ENCODE data around the gene PADI3. TPM values are rescaled to one million over a fixed set of nuclear protein-coding genes. Genes with fewer than 3 reads are reported as not detected.

Gene PADI3
- total and polyA plus RNA-seq, 9 donors, result 0.05 TPM; not detected in 8

DNA sequence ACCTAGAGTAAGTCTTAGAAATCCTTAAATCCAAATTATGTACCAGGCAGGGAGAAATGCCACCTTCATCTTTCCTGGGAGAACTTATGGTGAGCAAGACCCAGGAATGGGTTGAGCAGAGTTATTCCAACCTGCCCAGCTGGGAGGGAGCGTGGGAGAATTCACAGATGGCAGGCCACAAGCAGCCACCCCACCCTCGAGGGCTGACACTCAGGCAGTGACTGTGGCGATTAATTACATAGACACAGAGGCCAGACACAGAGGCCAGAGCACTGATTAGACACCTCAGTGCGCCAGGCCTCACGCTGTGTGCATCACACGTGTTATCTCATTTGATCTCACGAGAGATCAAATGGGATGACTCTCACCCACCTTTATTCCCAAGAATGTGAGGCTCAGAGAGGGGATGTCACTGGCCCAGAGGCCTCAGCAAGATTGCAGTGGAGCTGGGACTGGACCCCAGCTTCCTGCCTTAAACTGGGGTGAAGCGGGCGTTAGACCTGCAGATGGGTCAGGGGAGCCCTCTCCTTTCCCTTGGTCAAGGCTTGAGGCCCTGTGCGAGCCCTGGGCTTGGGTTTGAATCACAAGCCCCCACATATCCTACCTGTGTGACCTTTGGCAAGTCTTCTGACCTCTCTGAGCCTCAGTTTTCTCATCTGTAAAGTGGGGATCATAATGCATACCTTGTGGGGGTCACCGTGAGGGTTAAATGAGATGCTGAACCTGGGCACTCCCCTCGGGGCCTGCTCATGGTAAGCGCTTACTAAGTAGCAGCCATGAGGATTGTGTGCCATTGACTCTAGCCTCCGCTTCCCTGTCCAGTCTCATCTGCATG is 30.3 kb downstream of the PADI3 start:
- no peak for DNase-seq
- WGBS (ENCODE audit: insufficient coverage), result 67% methylated on average over 11 of the region's 14 CpGs
- no peaks in the 10 kb centered on the region for H3K36me3 ChIP-seq (ENCODE audit: control insufficient read depth, insufficient read depth, low read length)
- H3K4me3 ChIP-seq (ENCODE audit: low read length), result no peak overlapping the region
- peaks cover 4% of the 10 kb centered on the region for H3K27me3 ChIP-seq (ENCODE audit: control insufficient read depth, insufficient read depth, low read length)
- H3K9me3 ChIP-seq (replicated peaks; ENCODE audit: control insufficient read depth, low read depth, low read length), result no peaks in the 10 kb centered on the region
- H3K27ac ChIP-seq (ENCODE audit: low read length), result no peak overlapping the region
- H3K4me1 ChIP-seq (ENCODE audit: control insufficient read depth, insufficient read depth, low read length), result no peaks in the 10 kb centered on the region

DNA sequence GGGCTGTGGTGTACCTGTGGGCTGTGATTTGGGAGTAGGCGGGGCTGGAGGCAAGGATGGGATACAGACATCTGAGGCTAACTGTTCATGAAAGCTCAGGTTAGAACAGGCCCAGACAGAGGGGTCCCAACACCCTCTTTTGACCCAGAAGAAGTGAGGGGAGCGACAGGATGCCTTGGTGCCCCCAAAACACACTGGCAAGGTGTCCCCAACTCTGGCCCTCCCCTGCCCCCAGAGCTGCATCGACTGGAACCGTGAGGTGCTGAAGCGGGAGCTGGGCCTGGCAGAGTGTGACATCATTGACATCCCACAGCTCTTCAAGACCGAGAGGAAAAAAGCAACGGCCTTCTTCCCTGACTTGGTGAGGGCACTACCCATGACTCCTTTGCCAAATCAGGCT is 31.5 kb downstream of the PADI3 start:
- no peaks in the 10 kb centered on the region for H3K9me3 ChIP-seq (replicated peaks; ENCODE audit: control insufficient read depth, low read depth, low read length)
- H3K27me3 ChIP-seq (ENCODE audit: control insufficient read depth, insufficient read depth, low read length), result peaks cover 6% of the 10 kb centered on the region
- no peak overlapping the region for H3K27ac ChIP-seq (ENCODE audit: low read length)
- H3K36me3 ChIP-seq (ENCODE audit: control insufficient read depth, insufficient read depth, low read length), result no peaks in the 10 kb centered on the region
- no peak overlapping the region for H3K4me3 ChIP-seq (ENCODE audit: low read length)
- 100% methylated on average over 3 of the region's 7 CpGs for WGBS (ENCODE audit: insufficient coverage)
- no peak for DNase-seq
- no peaks in the 10 kb centered on the region for H3K4me1 ChIP-seq (ENCODE audit: control insufficient read depth, insufficient read depth, low read length)

DNA sequence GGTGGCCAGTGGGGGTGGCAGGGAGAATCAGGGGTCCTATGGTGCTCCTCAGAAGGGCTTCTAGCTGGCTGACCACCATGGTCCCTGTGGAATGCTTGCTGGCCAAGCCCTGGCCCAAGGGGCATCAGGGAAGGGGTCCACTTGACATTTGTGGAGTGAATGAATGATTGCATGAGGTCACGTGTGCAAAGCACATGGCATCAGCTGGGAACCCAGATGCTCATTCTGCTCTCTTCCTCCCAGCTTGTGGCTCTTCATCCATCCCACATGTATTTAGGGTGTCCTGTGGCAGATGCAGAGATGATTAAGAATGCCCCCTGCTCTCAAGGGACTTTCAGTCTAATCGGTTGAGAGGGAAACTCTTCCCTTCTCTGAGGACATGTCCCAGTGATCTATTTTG is 32.0 kb downstream of the PADI3 start:
- Histone ChIP-seq H3K27me3 (ENCODE audit: control insufficient read depth, insufficient read depth, low read length) (peaks cover 6% of the 10 kb centered on the region), H3K27ac (ENCODE audit: low read length) (no peak overlapping the region), H3K4me3 (ENCODE audit: low read length) (no peak overlapping the region), H3K9me3 (replicated peaks; ENCODE audit: control insufficient read depth, low read depth, low read length) (no peaks in the 10 kb centered on the region), H3K4me1 (ENCODE audit: control insufficient read depth, insufficient read depth, low read length) (no peaks in the 10 kb centered on the region), H3K36me3 (ENCODE audit: control insufficient read depth, insufficient read depth, low read length) (no peaks in the 10 kb centered on the region)
- 60% methylated on average over 1 of the region's 2 CpGs for WGBS (ENCODE audit: insufficient coverage)
- no peak for DNase-seq

DNA sequence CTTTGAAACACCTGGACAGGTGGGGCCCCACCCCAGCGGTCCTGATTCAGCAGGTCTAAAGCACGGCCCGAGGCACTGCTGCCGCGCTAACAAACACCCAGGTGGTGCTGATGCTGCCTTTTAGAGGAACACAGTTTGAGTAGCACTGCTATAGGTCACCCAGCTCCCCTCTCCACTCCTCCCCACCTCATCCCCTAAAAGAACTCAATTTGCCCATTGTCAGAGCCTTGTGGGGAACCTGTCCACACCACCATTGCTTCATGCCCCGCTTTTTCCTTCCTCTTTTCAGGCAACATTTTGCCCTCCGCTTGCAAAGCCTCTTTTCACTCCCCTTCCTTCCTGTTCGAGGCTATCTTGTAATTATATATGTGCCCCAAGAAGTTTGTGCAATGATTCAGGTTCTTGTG is 32.9 kb downstream of the PADI3 start:
- 60% methylated on average over 5 of the region's 8 CpGs for WGBS (ENCODE audit: insufficient coverage)
- DNase-seq, result peak; percentile 10
- Histone ChIP-seq H3K27me3 (ENCODE audit: control insufficient read depth, insufficient read depth, low read length) (peaks cover 9% of the 10 kb centered on the region), H3K27ac (ENCODE audit: low read length) (no peak overlapping the region), H3K4me3 (ENCODE audit: low read length) (no peak overlapping the region), H3K36me3 (ENCODE audit: control insufficient read depth, insufficient read depth, low read length) (no peaks in the 10 kb centered on the region), H3K4me1 (ENCODE audit: control insufficient read depth, insufficient read depth, low read length) (no peaks in the 10 kb centered on the region), H3K9me3 (replicated peaks; ENCODE audit: control insufficient read depth, low read depth, low read length) (no peaks in the 10 kb centered on the region)

DNA sequence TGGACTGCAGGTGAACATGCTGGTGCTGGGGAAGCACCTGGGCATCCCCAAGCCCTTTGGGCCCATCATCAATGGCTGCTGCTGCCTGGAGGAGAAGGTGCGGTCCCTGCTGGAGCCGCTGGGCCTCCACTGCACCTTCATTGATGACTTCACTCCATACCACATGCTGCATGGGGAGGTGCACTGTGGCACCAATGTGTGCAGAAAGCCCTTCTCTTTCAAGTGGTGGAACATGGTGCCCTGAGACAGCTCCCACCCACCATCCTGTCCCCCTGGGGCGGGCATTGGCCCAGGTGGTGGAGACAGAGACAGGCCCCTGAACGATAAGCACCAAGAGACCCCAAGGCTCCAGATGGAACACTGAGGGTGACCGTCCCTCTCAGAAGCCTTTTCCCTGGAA is 33.9 kb downstream of the PADI3 start:
- no peak overlapping the region for H3K4me3 ChIP-seq (ENCODE audit: low read length)
- no peaks in the 10 kb centered on the region for H3K9me3 ChIP-seq (replicated peaks; ENCODE audit: control insufficient read depth, low read depth, low read length)
- no peaks in the 10 kb centered on the region for H3K4me1 ChIP-seq (ENCODE audit: control insufficient read depth, insufficient read depth, low read length)
- peaks cover 9% of the 10 kb centered on the region for H3K27me3 ChIP-seq (ENCODE audit: control insufficient read depth, insufficient read depth, low read length)
- 89% methylated on average over 4 of the region's 5 CpGs for whole genome bisulfite sequencing (ENCODE audit: insufficient coverage)
- H3K27ac ChIP-seq (ENCODE audit: low read length), result no peak overlapping the region
- DNase-seq, result no peak
- H3K36me3 ChIP-seq (ENCODE audit: control insufficient read depth, insufficient read depth, low read length), result no peaks in the 10 kb centered on the region

DNA sequence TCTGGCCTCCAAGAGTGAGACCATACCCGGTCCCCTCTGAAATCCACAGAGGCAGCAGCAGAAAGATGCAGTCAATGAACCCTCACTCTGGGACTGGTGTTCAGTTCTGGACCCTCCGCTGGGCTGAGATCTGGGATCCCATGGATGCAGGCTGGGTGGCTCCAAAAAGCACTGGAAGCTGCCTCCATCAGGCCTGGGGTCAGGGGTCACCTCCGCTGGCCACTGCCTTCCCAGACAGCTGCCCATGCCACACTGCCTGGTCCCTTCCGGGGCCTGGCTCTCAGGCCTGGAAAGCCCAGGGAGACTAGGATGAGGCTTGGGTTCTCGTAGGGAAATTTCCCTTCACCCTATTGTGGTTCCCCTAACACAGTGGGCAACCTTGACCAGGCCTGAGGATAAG is 37.7 kb downstream of the PADI3 start:
- H3K4me1 ChIP-seq (ENCODE audit: control insufficient read depth, insufficient read depth, low read length), result no peaks in the 10 kb centered on the region
- H3K9me3 ChIP-seq (replicated peaks; ENCODE audit: control insufficient read depth, low read depth, low read length), result no peaks in the 10 kb centered on the region
- no peak overlapping the region for H3K4me3 ChIP-seq (ENCODE audit: low read length)
- H3K27ac ChIP-seq (ENCODE audit: low read length), result no peak overlapping the region
- no peaks in the 10 kb centered on the region for H3K36me3 ChIP-seq (ENCODE audit: control insufficient read depth, insufficient read depth, low read length)
- peaks cover 9% of the 10 kb centered on the region for H3K27me3 ChIP-seq (ENCODE audit: control insufficient read depth, insufficient read depth, low read length)
- no peak for DNase-seq
- 94% methylated on average over 3 of the region's 5 CpGs for WGBS (ENCODE audit: insufficient coverage)

DNA sequence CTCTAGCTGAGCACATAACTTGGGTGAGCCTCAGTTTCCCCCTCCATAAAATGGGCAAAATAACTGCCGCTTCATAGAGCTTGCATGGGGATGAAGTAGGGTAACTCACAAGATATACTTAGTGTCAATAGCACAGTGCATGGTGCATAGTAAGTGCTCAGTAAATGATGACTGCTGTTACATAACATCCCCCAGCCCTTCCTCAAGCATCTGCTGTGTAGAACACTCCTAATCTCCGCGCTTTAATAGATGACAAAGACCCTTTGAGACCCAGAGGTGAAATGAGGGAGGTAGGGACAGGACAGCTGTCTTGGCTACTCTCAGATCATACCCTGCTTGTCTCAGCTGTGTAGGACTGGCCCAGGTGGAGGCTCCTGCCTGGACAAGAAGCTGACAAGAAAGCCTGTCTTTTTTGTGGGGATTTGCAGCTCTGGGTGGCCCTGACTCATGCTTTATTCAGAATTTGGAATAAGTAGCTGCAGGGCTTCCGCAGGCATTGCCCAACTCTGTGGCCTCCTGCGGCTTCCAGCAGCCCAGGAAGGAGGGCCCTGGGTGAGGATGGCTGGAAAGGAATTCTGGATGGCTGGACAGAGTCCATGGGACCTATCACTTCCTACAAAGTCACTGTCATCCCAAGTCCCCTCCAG is 38.4 kb downstream of the PADI3 start:
- WGBS (ENCODE audit: insufficient coverage), result 100% methylated on average over 2 of the region's 5 CpGs
- H3K27me3 ChIP-seq (ENCODE audit: control insufficient read depth, insufficient read depth, low read length), result peaks cover 9% of the 10 kb centered on the region

DNA sequence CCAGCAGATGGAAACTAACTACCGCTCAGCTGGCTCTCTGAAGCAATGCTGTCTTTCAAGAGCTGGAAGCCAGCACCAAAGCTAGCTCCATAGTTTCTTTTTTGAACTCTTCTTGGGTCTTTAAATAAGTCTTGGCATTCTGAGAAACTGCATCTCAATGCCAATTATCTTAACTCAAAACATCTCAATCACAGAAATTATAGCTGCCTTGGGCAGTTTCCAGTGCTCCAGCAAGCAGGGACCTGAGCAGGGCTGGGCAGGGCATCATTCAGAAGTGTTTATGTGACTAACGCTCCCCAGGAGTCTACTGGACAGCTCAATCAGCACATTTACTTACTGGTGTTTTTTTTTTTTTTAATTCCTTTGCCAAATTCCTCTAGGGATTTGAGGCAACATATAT is 40.8 kb downstream of the PADI3 start:
- no CpG with 5 or more reads among the region's 2 CpGs for WGBS (ENCODE audit: insufficient coverage)

More for the DNA sequence above, 38.4 kb downstream of the PADI3 start:
- H3K4me3 ChIP-seq (ENCODE audit: low read length), result no peak overlapping the region
- no peaks in the 10 kb centered on the region for H3K9me3 ChIP-seq (replicated peaks; ENCODE audit: control insufficient read depth, low read depth, low read length)
- no peaks in the 10 kb centered on the region for H3K4me1 ChIP-seq (ENCODE audit: control insufficient read depth, insufficient read depth, low read length)
- no peak for DNase-seq
- no peak overlapping the region for H3K27ac ChIP-seq (ENCODE audit: low read length)
- H3K36me3 ChIP-seq (ENCODE audit: control insufficient read depth, insufficient read depth, low read length), result no peaks in the 10 kb centered on the region

DNA sequence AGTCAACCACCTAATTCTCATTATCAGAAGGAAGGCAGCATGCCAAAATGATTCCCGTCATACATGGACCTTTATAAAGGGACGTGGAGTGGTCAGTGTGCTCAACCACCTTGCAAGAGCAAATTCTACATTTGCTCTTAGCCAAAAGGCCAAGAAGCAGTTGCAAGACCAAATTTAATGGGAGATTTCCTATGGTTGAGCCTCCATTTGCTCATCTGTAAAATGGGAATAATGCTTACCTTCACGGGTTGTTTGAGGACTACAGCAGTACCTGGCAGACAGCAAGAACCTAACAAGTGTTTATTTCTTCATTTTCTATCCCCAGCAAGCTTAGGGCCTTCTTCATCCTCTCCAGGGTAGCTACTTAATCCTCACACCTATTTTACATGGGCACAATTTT is 41.7 kb downstream of the PADI3 start:
- DNase-seq, result no peak
- Histone ChIP-seq H3K9me3 (replicated peaks; ENCODE audit: control insufficient read depth, low read depth, low read length) (no peaks in the 10 kb centered on the region), H3K27me3 (ENCODE audit: control insufficient read depth, insufficient read depth, low read length) (peaks cover 5% of the 10 kb centered on the region), H3K36me3 (ENCODE audit: control insufficient read depth, insufficient read depth, low read length) (no peaks in the 10 kb centered on the region), H3K4me3 (ENCODE audit: low read length) (no peak overlapping the region), H3K27ac (ENCODE audit: low read length) (no peak overlapping the region), H3K4me1 (ENCODE audit: control insufficient read depth, insufficient read depth, low read length) (no peaks in the 10 kb centered on the region)
- WGBS (ENCODE audit: insufficient coverage), result 100% methylated on average over 1 of the region's 3 CpGs

More for the DNA sequence above, 40.8 kb downstream of the PADI3 start:
- H3K27ac ChIP-seq (ENCODE audit: low read length), result no peak overlapping the region
- peaks cover 7% of the 10 kb centered on the region for H3K27me3 ChIP-seq (ENCODE audit: control insufficient read depth, insufficient read depth, low read length)
- no peaks in the 10 kb centered on the region for H3K9me3 ChIP-seq (replicated peaks; ENCODE audit: control insufficient read depth, low read depth, low read length)
- H3K36me3 ChIP-seq (ENCODE audit: control insufficient read depth, insufficient read depth, low read length), result no peaks in the 10 kb centered on the region
- DNase-seq, result peak; percentile 11
- no peak overlapping the region for H3K4me3 ChIP-seq (ENCODE audit: low read length)
- no peaks in the 10 kb centered on the region for H3K4me1 ChIP-seq (ENCODE audit: control insufficient read depth, insufficient read depth, low read length)

DNA sequence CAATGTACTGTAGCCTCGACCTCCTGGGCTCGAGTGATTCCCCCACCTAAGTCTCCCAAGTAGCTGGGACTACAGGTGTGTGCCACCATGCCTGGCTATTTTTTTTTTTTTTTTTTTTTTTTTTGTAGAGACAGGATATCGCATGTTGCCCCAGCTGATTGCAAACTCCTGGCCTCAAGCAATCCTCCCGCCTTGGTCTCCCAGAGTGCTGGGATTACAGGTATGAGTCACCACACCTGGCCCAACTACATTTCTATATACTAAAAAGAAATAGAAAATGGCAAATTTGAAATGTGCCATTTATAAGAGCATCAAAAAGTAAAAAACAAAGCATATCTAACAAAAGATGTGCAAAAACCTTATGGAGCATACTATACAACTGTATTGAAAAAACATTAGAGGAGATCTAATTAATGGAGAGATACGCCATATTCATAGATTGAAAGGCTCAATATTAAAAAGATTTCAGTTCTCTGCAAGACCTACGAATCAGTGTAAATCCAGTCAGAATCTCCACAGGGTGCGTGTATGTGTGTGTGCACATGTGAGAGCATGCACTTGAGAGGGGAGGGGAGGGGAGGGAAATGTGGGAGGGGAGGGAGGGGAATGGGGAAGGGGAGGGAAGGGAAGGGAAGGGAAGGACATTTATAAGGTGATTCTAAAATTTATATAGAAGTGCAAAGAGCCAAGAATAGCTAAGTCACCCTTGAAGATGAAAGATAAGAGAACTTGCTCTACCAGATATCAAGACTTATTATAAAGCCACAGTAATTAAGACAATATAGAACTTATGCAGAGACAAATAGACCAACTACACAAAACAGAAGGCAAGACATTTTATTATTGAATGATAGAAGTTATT is 43.6 kb downstream of the PADI3 start:
- no peaks in the 10 kb centered on the region for H3K9me3 ChIP-seq (replicated peaks; ENCODE audit: control insufficient read depth, low read depth, low read length)
- no peak overlapping the region for H3K27ac ChIP-seq (ENCODE audit: low read length)
- no peak overlapping the region for H3K4me3 ChIP-seq (ENCODE audit: low read length)
- H3K36me3 ChIP-seq (ENCODE audit: control insufficient read depth, insufficient read depth, low read length), result no peaks in the 10 kb centered on the region
- no peak for DNase-seq
- peaks cover 2% of the 10 kb centered on the region for H3K27me3 ChIP-seq (ENCODE audit: control insufficient read depth, insufficient read depth, low read length)
- no peaks in the 10 kb centered on the region for H3K4me1 ChIP-seq (ENCODE audit: control insufficient read depth, insufficient read depth, low read length)
- no CpG with 5 or more reads among the region's 7 CpGs for WGBS (ENCODE audit: insufficient coverage)

Data from muscle of leg (tissue), 11 donors.